COLO829 (cell line): Measurements from ENCODE around the gene ITGB1.
"Not testable (repeated sequence)": the region's sequence is repeated elsewhere in the genome, so short reads cannot be mapped to it uniquely, and the experiment has no call there.

Experiments
- DNase-seq: peaks from one replicate; pipeline ENCODE4 v3.0.0; 2012; ENCODE audit warnings: low spot score

Gene ITGB1

DNA sequence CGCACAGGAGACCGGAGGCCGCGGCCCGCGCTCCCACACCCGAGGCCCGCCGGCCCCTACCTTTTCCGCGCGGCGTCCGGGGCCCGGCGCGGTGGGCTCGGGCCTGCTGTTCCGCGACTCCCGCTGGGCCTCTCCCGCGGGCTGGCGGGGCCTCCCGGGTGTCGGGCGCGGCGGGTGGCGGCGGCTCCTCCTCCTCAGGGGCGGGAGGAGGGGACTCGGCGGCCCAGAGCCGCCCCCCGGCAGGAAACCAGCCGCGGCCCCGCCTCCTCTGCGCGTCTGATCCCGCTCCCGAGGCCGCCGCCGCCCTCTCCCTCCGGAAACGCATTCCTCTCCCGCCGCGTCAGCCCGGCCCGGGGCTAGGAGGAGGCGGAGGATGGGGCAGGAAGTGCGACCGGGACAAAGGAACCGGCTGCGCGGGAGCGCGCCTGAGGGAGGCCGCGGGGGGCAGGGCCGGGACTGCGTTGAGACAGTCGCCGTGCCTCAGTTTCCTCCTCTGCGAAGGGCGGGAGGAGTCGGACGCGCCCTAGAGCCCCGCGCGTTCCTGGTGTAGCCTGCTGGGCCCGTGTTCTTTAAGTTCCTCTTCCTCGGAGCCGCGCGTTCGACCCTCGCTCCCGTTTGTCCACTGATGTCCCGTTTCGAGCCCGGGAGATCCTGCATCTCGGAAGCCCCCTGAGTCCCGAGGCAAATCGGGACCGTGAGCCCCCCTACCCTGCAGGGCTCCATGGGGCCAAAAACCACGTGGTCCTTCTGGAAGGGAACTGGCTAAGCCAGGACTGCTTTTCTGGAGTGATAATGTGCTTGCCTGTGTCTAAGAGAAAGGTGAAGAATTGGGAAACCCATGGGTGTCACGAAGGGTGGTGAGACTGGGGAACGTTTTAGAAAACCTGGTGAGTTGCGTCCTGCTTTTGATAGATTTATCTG lies at the start of gene ITGB1:
Gene ITGB1 (minus strand): TSS at position 146 of the 921 bp plus-strand sequence. CDS start 22,672 bp downstream, outside the sequence.
- DNase-seq: peak; percentile 73

DNA sequence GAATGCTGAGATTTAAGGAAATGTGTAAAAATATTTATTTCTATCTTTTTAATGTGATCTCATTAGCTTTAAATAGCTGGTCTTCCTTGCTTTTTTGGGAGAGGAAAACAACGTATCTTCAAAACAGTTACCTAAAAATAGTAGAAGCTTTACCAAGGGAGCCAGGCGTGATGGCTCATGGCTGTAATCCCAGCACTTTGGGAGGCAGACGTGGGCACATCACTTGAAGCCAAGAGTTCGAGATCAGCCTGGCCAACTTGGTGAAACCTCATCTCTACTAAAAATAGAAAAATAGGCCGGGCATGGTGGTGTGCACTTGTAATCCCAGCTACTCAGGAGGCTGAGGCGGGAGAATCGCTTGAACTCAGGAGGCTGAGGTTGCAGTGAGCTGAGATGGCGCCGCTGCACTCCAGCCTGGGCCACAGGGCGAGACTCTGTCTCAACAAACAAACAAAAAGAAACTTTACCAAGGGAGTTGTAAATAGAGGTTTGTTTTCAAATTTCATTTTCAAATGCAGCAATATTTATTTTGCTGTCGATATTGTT lies 48.4 kb upstream of the ITGB1 start:
- DNase-seq: no peak

DNA sequence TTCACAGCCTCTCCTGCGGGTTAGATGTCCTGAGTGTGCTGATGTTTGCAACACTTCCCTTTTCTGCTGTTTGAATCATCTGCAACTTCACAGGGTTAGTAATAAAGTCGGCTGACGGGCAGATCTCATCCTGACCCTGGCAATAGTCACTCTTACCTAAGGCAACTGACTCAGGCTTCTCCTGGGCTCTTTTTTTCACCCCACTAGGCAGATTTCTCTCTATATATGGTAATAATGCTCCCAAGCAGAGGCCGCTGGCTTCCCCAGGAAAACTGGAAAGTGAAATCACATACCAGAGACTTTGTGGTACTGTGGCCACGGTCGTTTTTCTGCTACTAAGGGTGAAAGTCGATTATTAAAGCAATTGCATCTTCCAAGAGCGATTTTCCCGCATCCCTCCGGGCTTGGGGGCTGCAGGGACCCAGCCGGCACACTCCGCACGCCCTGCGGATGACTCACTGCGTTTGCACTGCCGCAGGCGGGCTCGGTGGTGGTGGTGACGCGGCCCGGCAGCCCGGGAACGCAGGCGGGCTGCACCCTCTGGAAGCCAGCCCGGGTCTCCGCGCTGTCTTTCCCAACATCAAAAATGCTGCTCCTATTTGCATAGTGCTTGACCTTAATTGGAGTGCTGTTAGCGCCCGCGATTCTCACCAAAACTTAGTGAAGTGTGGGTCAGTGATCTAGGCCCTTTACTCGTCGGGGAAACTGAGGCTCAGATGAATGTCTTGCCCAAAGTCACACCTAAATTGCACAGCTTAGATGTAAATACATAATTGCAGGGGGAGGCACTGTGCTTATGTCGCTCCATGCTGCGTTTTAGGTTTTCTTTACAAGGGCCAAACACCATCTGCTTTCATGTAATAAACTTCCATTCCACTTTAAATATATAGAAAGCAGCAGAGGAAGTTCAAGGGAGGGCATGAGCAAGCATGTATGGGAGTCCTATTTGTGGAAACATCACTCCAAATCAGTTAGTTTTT lies 47.6 kb upstream of the ITGB1 start:
- DNase-seq: no peak

DNA sequence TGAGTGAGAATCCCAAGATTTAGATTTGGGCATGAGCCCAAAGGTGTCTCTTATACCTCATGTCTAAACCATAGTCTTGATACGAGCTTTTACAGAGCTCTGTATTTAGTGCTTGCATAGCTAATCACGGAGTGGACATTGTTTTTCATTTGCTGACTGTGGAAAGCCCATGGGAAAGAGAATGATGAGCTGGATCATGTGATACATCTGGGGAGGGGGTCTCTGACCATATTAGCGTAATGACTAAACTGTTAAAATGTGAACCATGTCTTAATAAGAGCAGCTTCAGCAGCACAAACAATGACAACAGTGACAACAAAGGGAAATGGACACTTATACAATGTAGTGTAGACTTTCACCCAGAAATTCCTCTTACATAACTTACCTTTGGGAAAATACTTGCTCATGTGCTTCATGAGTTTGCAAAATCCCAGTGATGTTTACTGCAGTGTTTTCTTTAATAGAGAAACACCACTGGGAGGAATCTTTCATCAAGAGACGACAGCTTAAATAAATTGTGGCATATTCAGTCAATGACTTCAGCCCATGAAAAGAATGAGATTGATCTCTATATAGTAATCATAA lies 44.0 kb upstream of the ITGB1 start:
- no peak for DNase-seq

- not testable (repeated sequence) for DNase-seq
These were observed 40.1 kb upstream of the ITGB1 start for GRCh38 chr10:32998060-32998581.

GRCh38 chr10:32995751-32996150 lies 37.7 kb upstream of the ITGB1 start:
- no peak for DNase-seq

GRCh38 chr10:32995066-32995622 lies 37.1 kb upstream of the ITGB1 start:
- DNase-seq: no peak

DNA sequence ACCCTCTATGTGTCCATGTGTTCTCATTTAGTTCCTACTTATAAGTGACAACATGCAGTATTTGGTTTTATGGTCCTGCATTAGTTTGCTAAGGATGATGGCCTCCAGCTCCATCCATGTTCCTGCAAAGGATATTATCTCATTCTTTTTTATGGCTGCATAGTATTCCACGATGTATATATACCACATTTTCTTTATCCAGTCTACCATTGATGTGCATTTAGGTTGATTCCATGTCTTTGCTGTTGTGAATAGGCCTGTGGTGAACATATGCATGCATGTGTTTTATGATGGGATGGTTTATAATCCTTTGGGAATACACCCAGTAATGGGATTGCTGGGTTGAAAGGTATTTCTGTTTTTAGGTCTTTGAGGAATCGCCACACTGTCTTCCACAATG lies 36.6 kb upstream of the ITGB1 start:
- not testable (repeated sequence) for DNase-seq

DNA sequence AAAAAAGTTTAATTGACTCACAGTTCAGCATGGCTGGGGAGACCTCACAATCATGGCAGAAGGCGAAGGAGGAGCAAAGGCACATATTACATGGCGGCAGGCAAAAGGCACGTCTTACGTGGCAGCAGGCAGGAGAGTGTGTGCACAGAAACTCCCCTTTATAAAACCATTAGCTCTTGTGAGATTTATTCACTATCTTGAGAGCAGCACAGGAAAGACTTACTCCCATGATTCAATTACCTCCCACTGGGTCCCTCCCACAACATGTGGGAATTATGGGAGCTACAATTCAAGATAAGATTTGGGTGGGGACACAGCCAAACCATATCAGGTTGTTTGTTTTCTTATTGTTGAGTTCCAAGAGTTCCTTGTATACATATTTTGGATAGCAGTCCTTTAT lies 34.3 kb upstream of the ITGB1 start:
- DNase-seq: not testable (repeated sequence)

DNA sequence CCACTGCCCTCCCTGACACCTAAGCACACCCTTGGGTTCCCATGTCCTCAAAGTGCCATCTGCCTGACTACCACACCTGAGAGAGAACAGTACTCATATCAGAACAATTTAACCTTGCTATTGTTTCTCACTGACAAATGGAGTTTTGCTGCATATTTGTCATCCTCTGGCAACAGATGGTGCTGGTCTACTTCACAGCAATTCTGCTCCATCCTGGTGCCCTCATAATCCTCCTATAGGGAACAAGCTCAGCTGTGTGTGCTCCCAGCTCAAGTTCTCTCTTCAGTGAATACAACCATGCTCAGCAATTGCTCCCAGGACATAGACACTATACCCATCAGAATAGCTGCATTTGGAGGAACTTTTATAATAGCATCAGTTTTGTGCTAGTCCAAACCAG lies 32.8 kb upstream of the ITGB1 start:
- no peak for DNase-seq

- no peak for DNase-seq
These were observed 30.6 kb upstream of the ITGB1 start for GRCh38 chr10:32988604-32989003.

DNA sequence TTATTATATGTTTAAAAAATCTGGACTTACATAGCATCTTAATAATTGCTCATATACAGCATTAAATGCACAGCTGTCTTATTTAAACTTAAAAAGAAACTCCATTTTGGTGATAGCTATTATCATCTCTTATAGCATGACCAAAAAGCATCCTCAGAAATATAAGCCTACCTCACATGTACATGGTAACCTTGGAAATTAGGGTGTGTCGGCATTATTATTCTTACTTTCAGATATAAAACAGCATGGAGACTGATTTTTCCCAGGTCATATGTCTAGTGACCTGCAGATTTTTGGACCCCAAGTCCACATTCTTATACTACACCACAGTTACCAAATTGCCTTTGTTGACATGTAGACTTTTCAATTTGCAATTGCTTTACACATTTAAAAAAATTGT lies 29.1 kb upstream of the ITGB1 start:
- DNase-seq: no peak

DNA sequence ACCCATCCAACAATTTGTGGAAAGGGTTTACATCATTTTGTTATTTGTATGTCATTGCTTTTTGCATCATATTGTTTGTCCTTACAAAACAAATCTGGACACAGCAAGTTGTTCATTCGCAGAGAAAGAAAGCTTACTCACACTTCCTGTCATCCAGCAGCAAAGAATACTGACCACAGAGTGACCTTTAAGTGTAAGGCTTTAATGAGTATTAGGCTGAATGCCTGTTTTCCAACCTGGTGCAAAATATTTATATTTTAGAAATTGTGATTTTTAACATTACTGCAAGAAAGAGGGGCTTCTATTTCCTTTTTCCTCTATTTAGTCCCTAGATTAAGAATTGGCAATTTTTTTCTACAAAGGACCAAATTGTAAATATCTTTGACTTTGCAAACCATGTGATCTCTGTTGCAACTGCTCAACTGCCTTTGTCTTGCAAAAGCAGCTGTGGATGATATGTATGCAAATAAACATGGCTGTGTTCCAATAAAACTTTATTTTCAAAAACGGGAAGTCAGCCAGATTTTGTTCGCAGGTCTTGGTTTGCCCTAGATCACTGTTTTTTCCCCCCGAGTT lies 27.8 kb upstream of the ITGB1 start:
- no peak for DNase-seq

- no peak for DNase-seq
These were observed 27.3 kb upstream of the ITGB1 start for GRCh38 chr10:32985341-32985764.

GRCh38 chr10:32984003-32984600 lies 26.1 kb upstream of the ITGB1 start:
- DNase-seq: no peak

GRCh38 chr10:32982911-32983909 lies 25.2 kb upstream of the ITGB1 start:
- no peak for DNase-seq

DNA sequence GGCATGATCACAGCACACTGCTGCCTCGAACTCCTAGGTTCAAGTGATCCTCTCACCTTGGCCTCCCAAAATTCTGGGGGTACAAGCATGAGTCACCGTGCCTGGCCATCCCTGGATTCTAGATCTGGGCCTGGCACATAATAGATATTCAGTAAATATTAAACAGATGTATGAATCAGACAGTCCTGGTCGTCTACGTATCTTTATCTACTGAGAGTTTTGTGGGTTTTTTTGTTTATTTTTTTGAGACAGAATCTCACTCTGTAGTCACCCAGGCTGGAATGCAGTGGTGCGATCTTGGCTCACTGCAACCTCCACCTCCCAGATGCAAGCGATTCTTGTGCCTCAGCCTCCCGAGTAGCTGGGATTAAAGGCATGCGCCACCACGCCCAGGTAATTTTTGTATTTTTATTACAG lies 24.3 kb upstream of the ITGB1 start:
- DNase-seq: no peak

GRCh38 chr10:32981760-32982159 lies 23.7 kb upstream of the ITGB1 start:
- DNase-seq: no peak
